T follicular helper cell (primary cell): ENCODE results near the gene FRMD4B.
"Not testable (repeated sequence)": the region's sequence is repeated elsewhere in the genome, so short reads cannot be mapped to it uniquely, and the experiment has no call there.

Experiments
- DNase-seq: peaks from one replicate; pipeline ENCODE4 v3.0.0-alpha.2; 2020; ENCODE audit warnings: low read depth

FRMD4B gene

DNA sequence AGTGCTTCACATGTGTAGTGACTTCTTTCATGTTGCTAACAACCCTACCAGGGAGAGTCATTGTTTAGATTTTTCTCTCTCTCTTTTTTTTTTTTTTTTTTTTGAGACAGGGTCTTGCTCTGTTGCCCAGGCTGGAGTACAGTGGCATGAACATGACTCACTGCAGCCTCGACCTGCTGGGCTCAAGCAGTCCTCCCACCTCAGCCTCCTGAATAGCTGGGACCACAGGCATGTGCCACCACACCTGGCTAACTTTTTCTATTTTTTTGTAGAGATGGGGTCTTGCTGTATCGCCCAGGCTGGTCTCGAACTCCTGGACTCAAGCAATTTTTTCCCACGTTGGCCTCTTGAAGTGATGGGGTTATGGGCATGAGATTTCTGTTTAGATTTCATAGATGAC lies 63.4 kb downstream of the FRMD4B start:
- DNase-seq: not testable (repeated sequence)

DNA sequence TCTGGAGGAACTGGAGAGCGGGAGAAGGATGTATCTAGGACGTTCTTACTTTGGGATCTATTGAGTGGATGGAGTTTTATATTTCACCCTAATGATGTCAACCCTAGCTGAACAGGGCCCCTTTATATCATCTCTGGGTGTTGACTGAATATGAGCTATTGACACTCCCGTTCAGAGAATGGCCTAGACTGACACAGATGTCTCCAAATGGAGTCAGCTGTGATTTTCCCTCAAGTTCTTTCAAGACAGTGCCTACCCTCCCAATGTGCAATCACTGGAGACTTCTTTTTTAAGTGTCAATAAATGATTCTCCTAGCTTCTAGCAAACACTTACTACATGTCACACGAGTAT lies 63.8 kb downstream of the FRMD4B start:
- no peak for DNase-seq

GRCh38 chr3:69321301-69322157 lies 64.4 kb downstream of the FRMD4B start:
- no peak for DNase-seq

DNA sequence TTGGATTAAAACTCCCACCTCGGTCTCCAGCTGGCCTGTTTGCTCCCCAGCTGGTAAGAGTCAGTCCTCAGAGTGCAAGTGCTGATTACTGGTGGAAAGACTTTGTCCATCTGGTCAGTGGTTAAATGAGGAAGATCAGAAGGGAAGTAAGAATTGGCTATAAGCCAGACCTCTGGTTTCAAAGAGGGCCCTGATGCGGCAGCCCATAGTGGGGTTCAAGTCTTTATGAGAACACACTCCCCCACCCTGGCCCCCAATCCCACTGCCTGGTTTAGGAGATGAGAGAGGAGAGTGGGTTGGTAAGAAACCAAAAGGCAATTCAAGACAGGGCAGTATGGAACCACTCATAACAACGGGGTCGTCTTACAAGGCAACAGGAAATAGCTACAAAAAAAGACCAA lies 65.0 kb downstream of the FRMD4B start:
- DNase-seq: no peak

DNA sequence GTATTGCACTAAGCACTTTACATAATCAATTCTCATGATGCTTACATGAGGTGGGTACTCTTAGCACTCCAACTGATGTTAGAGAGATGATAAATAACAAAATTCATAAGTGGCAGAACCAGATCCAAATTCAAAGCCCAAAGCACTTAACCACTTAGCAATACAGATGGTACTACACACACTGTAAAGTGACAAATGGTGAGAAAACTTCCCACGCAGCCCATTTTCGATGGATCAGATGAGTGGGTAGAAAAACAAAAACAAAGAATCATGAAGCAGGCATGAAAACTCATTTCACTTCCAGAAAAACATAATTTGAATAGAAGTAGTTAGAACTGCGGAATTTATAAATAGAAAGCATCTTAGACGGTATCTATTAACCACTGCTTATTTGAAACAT lies 66.2 kb downstream of the FRMD4B start:
- no peak for DNase-seq

DNA sequence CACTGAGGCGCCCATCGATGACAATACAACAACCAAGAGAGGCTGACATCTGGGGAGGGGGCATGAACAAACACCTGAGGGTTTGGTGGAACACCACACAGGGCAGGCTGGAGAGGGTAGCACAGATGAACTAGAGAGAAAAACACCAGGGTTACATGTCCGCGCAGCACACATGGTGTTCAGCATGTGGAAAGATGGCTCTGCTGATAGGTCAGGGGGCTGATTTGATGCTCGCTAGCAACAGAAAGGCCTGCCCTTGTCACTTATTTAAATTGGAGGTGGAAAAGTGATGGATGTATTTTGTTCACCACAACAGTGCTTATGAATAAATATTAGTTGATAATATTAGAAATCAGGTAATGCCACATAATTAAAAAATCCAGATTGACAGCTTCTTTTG lies 67.5 kb downstream of the FRMD4B start:
- DNase-seq: no peak

DNA sequence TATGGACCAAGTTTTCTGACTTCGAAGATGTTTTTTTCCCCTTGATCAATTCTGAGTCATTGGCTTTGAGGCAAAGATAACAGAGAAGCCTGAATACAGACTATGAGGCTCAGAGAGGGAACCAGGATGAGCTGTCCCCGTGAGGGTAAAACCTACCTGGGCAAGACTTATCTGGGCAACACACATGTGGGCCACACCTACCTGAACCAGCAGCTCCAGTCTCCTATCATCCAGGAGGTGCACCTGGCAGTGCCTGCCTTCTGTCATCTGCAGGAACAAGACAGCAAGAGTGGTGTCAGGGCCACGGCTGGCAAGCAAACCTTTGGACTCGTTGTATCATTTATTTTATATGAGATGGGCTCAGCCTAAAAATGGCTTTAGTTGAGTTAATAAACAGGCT lies 72.6 kb downstream of the FRMD4B start:
- no peak for DNase-seq

GRCh38 chr3:69309814-69310213 lies 76.1 kb downstream of the FRMD4B start:
- DNase-seq: no peak

DNA sequence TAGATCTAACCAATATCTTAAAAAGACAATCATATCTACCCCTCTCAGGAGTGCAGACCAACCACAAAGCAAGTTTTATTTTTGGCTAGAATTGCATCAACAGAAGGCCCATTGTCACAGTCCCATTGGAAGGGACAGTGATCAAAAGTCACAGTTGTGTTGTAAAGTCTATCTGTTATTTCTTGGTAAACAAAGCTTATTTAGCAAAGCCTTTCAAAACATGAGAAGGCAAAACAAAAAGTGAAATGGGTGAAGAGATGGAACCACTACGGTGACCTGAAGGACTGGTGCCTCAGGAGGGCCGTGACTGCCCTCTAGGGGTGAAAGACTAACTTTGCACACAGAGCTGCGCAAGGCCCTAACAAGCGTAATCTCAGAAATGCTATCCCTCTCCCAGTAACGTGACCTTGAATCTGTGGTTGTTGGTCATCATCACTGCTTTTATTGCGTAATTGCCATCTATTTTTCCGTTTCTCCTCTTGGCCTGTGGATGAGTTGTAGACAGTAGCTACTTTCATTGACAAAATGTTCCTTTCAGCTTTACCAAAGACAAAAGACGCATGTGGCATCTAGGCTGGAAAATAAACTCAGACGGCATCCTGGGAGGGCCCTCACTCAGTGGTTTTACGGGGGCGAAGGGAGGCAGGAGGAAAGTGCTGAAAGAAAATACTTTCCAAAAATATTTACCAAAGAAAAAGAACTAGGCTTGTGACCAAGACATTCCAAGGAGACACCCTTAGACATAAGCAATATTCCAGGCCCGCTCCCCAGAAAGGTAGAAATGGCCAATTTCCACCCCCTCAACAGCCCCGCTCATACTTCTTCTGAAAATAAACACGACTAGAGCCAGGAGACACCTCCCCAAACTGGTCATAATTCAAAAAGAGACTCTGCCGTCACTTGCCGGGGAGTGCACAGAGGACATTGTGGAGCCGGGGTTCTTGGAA lies 79.4 kb downstream of the FRMD4B start:
- DNase-seq: peak; percentile 50

GRCh38 chr3:69305011-69305410 lies 80.9 kb downstream of the FRMD4B start:
- DNase-seq: no peak

DNA sequence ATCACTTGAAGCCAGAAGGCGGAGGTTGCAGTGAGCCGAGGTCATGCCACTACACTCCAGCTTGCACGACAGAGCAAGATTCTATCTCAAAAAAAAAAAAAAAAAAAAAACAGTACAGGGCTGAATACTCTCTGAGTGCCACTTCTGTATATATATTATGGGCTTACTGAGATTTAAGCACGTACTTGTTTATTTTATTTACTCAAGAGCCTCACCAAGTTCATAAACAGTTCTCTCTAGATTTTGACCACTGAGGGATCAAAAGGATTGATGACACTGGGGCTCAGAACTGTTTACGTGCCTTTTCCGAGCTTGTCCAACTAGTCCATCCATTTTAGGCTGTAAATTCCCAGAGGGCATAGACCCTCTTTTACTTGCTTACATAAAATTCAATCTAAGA lies 81.5 kb downstream of the FRMD4B start:
- DNase-seq: no peak

GRCh38 chr3:69300296-69300695 lies 85.6 kb downstream of the FRMD4B start:
- DNase-seq: no peak

DNA sequence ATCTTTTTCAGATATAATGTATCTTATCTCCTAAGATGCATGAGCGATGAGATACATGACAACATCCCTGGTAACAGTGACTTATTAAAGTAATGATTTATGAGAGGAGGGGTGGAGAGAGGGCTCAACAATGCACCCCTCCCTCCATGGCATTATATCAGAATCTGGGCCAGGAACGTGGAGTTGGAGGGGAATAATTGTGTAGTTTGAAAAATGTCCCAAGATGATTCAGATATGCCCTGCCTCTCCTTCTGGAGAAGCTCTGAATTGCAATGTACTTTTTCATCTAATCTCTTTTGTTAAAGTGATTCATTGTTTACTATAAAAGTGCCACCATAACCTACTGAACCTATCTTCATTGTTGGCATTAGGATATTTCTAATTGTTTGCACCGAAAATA lies 86.5 kb downstream of the FRMD4B start:
- no peak for DNase-seq

GRCh38 chr3:69297501-69297900 lies 88.4 kb downstream of the FRMD4B start:
- DNase-seq: no peak

- no peak for DNase-seq
Observed at GRCh38 chr3:69296995-69297394, 88.9 kb downstream of the FRMD4B start.

- no peak for DNase-seq
Observed at GRCh38 chr3:69294014-69294766, 91.7 kb downstream of the FRMD4B start.

- no peak for DNase-seq
Observed at GRCh38 chr3:69292959-69293574, 92.8 kb downstream of the FRMD4B start.

DNA sequence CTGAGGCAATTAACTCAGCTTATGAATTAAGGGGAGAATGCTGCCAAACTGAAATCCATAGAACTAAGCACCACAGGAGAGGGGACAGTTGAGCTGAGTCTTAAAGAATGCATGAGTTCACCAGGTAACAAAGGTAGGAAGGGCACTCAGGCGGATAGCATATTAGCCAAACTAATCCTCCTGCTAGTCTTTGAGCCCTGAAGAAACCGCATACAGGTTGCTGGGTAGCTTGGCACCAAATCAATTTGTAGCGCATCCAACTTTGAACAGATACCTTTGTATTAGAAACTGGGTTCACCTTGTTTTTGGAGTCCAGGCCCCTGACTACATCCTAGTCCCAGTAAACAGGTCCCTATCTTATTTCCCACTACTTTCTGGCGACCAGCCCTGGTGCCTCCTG lies 93.7 kb downstream of the FRMD4B start:
- no peak for DNase-seq

DNA sequence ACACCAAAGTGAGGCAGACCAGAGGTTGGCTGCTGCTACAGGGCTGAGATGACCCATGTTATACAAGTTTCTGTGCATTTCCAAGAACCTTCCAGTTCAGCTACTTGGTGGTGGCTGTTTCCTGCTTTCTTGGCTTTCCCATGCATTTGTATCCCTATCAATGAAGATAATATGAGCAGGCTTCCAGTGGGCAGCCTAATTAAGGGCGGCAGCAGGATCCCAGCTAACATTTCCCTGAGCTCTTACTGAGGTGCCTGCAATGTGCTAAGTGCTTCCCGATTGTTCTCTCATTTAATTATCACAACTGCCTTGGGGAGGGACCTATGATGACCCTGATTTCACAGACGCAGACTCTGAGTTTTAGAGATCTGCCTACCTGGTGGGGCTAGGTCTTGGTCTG lies 95.5 kb downstream of the FRMD4B start:
- no peak for DNase-seq

DNA sequence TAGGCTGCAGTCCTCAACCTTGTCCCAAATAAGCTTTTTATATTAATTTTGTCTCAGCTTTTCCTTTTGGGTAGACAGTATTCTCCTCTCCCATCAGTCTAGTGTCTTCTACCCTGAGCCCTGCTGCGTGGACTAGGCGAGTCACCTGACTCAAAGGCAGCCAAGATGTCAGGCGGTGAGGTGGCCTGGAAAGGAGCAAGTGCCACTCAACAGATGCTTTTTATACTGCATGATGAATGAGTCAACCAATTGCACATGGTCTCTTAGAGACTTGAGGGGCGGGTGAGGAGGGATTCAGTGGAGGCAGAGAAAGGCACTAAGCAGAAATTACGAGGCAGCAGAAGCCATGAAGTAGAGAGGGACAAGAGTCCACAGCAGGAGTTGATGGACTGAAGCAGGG lies 95.9 kb downstream of the FRMD4B start:
- no peak for DNase-seq

GRCh38 chr3:69288161-69288895 lies 97.6 kb downstream of the FRMD4B start:
- no peak for DNase-seq
